Measurements from ENCODE around the gene AK2.
A peak's percentile ranks its signal among the peaks of the same experiment; 100 is the strongest.

The AK2 gene

GRCh38 chr1:33004613-33005012 lies 32.1 kb downstream of the AK2 start:
- H3K27ac Mint-ChIP-seq = no peak overlapping the region
- H3K27me3 Mint-ChIP-seq (ENCODE audit: low read depth) = no peaks in the 10 kb centered on the region
- no peak for TF ChIP-seq CTCF (IDR thresholded peaks at IDR 0.05; ENCODE audit: unreplicated experiment in 3 of 3)
- peaks cover 24% of the 10 kb centered on the region for H3K4me1 Mint-ChIP-seq
- H3K9me3 Mint-ChIP-seq = no peaks in the 10 kb centered on the region
- no peak overlapping the region for H3K4me3 Mint-ChIP-seq
- peaks cover 24% of the 10 kb centered on the region for H3K36me3 Mint-ChIP-seq (ENCODE audit: low read depth)

- no peak overlapping the region for H3K4me3 Mint-ChIP-seq
- H3K4me1 Mint-ChIP-seq = peaks cover 25% of the 10 kb centered on the region
- H3K36me3 Mint-ChIP-seq (ENCODE audit: low read depth) = peaks cover 17% of the 10 kb centered on the region
- H3K27ac Mint-ChIP-seq = no peak overlapping the region
- H3K27me3 Mint-ChIP-seq (ENCODE audit: low read depth) = no peaks in the 10 kb centered on the region
- no peaks in the 10 kb centered on the region for H3K9me3 Mint-ChIP-seq
- TF ChIP-seq CTCF (IDR thresholded peaks at IDR 0.05; ENCODE audit: unreplicated experiment in 3 of 3) = no peak
Observed at GRCh38 chr1:33003657-33004056, 33.0 kb downstream of the AK2 start.

- Mint-ChIP-seq H3K4me3 (no peak overlapping the region), H3K4me1 (peaks cover 37% of the 10 kb centered on the region), H3K27me3 (ENCODE audit: low read depth) (no peaks in the 10 kb centered on the region), H3K27ac (no peak overlapping the region), H3K9me3 (no peaks in the 10 kb centered on the region), H3K36me3 (ENCODE audit: low read depth) (peaks cover under 1% of the 10 kb centered on the region)
- no peak for TF ChIP-seq CTCF (IDR thresholded peaks at IDR 0.05; ENCODE audit: unreplicated experiment in 3 of 3)
Observed at GRCh38 chr1:33002006-33002405, 34.7 kb downstream of the AK2 start.

GRCh38 chr1:33001282-33001681 lies 35.4 kb downstream of the AK2 start:
- no peak for TF ChIP-seq CTCF (IDR thresholded peaks at IDR 0.05; ENCODE audit: unreplicated experiment in 3 of 3)
- Mint-ChIP-seq H3K9me3 (no peaks in the 10 kb centered on the region), H3K27me3 (ENCODE audit: low read depth) (no peaks in the 10 kb centered on the region), H3K4me3 (no peak overlapping the region), H3K27ac (no peak overlapping the region), H3K4me1 (peaks cover 33% of the 10 kb centered on the region), H3K36me3 (ENCODE audit: low read depth) (no peaks in the 10 kb centered on the region)

- H3K4me3 Mint-ChIP-seq = no peak overlapping the region
- peak overlapping the region in 2 of 3 experiments; percentile 7 to 19 for H3K27ac Mint-ChIP-seq
- TF ChIP-seq CTCF (IDR thresholded peaks at IDR 0.05; ENCODE audit: unreplicated experiment in 3 of 3) = no peak
- H3K36me3 Mint-ChIP-seq (ENCODE audit: low read depth) = no peaks in the 10 kb centered on the region
- H3K9me3 Mint-ChIP-seq = no peaks in the 10 kb centered on the region
- no peaks in the 10 kb centered on the region for H3K27me3 Mint-ChIP-seq (ENCODE audit: low read depth)
- H3K4me1 Mint-ChIP-seq = peaks cover 27% of the 10 kb centered on the region
Observed at GRCh38 chr1:33000427-33001026, 36.2 kb downstream of the AK2 start.

GRCh38 chr1:32998997-32999396 lies 37.7 kb downstream of the AK2 start:
- H3K36me3 Mint-ChIP-seq (ENCODE audit: low read depth) = no peaks in the 10 kb centered on the region
- peaks cover 28% of the 10 kb centered on the region for H3K4me1 Mint-ChIP-seq
- no peaks in the 10 kb centered on the region for H3K27me3 Mint-ChIP-seq (ENCODE audit: low read depth)
- no peak for TF ChIP-seq CTCF (IDR thresholded peaks at IDR 0.05; ENCODE audit: unreplicated experiment in 3 of 3)
- no peak overlapping the region for H3K4me3 Mint-ChIP-seq
- H3K9me3 Mint-ChIP-seq = no peaks in the 10 kb centered on the region
- H3K27ac Mint-ChIP-seq = no peak overlapping the region

Measured in nephron (organoid).